K562 (cell line): ENCODE results near the gene ANKRD6. TPM values are rescaled to one million over a fixed set of nuclear protein-coding genes. Genes with fewer than 3 reads are reported as not detected.

Source experiments
- CREM ChIP-seq: IDR thresholded peaks from 2 replicates; pipeline ENCODE4 v1.6.1; 2014; ENCODE audit warnings: antibody characterized with exemption, low read depth
- FOS ChIP-seq: IDR thresholded peaks from 3 replicates; pipeline ENCODE4 v1.6.1; 2011; ENCODE audit not compliant: insufficient read length; ENCODE audit errors: extremely low read depth
- GABPB2 ChIP-seq: fragments of 250-450 bp; sonication (Bioruptor Pico); conservative IDR thresholded peaks from 2 replicates; pipeline ENCODE4 v1.5.1; 2021; ENCODE audit warnings: mild to moderate bottlenecking
- MEF2A ChIP-seq: IDR thresholded peaks from 2 replicates; pipeline ENCODE4 v1.6.1; 2011; ENCODE audit warnings: low read depth, mild to moderate bottlenecking, low read length, moderate library complexity; ENCODE audit not compliant: control insufficient read depth
- PATZ1 ChIP-seq: fragments of 250-450 bp; sonication (Bioruptor Pico); IDR thresholded peaks from 2 replicates; pipeline ENCODE4 v1.5.0; 2020; ENCODE audit warnings: mild to moderate bottlenecking, borderline replicate concordance
- PML ChIP-seq: IDR thresholded peaks from 2 replicates; pipeline ENCODE4 v1.6.1; 2012; ENCODE audit warnings: low read length, inconsistent platforms
- RBM34 ChIP-seq: fragments of 200-400 bp; formaldehyde crosslinking; IDR thresholded peaks from 2 replicates; pipeline ENCODE4 v1.6.1; 2018; ENCODE audit warnings: low read length, borderline replicate concordance; ENCODE audit not compliant: insufficient read depth
- RCOR1 ChIP-seq, 2 experiments: IDR thresholded peaks; 2 replicates each; pipeline ENCODE4 v1.6.1; 2012; ENCODE audit warnings: low read depth in 2 of 2, low read length in 2 of 2, borderline replicate concordance in 1 of 2, improper control_type of control experiment in 1 of 2
- SMAD4 ChIP-seq: fragments of 250-450 bp; sonication (Bioruptor Pico); conservative IDR thresholded peaks from 2 replicates; pipeline ENCODE4 v1.8.0; 2021; ENCODE audit warnings: inconsistent platforms, mild to moderate bottlenecking, moderate library complexity
- TCF3 ChIP-seq: sonication (generic); formaldehyde crosslinking; IDR thresholded peaks from 2 replicates; pipeline ENCODE4 v1.4.0; 2020; ENCODE audit warnings: mild to moderate bottlenecking, missing genetic modification reagents
- ZBTB9 ChIP-seq: fragments of 450-650 bp; formaldehyde crosslinking; IDR thresholded peaks from 2 replicates; pipeline ENCODE4 v1.4.0; 2020; ENCODE audit warnings: mild to moderate bottlenecking, moderate library complexity
- ZNF507 ChIP-seq: conservative IDR thresholded peaks from 2 replicates; pipeline ENCODE4 v1.6.1; 2017; ENCODE audit warnings: missing genetic modification characterization, missing compliant biosample characterization
- ZNF584 ChIP-seq: fragments of 200-800 bp; sonication (Bioruptor generic); IDR thresholded peaks from 2 replicates; pipeline ENCODE4 v1.6.1; 2016; ENCODE audit warnings: low read depth, mild to moderate bottlenecking, missing genetic modification characterization, missing compliant biosample characterization
- polyA plus RNA-seq, 8 experiments: library from polyadenylated mRNA; depleted of rRNA in 4 of 8; stranded (reverse) in 5 of 8; unstranded in 3 of 8; fragments of >200 nt; fragmentation: Nextera tagmentation in 2 of 8; fragmentation: Illumina TruSeq in 1 of 8; extraction: Ambion mirVana in 2 of 8; extraction: Trizol in 1 of 8; gene quantifications; 2 replicates each; pipeline versions ENCODE4 v1.2.1 to v1.2.3, GENCODE V29; 2011 to 2014; ENCODE audit warnings: inconsistent platforms in 1 of 8, missing spikeins in 1 of 8
- total RNA-seq, 7 experiments: library from RNA; depleted of rRNA in 6 of 7; stranded (reverse); fragments of >200 nt in 6 of 7; fragmentation: Illumina TruSeq in 2 of 7; extraction: Trizol in 2 of 7; gene quantifications; 2 replicates each; pipeline versions ENCODE4 v1.2.1 to v1.2.3, GENCODE V29; 2011 to 2021; ENCODE audit warnings: low replicate concordance in 1 of 7
- TF ChIP-seq, protein P1 (sequence below): fragments of 450-650 bp; formaldehyde crosslinking; IDR thresholded peaks from 2 replicates; pipeline ENCODE4 v1.4.0; 2020; ENCODE audit warnings: mild to moderate bottlenecking, moderate library complexity
- TF ChIP-seq, protein P2 (sequence below), 2 experiments: fragments of 450-650 bp; formaldehyde crosslinking in 1 of 2; IDR thresholded peaks; 2 replicates each; pipeline versions ENCODE4 v1.4.0 to v1.6.1; 2014 to 2020; ENCODE audit warnings: mild to moderate bottlenecking in 2 of 2, borderline replicate concordance in 1 of 2, low read depth in 1 of 2

ANKRD6 gene
- total and polyA plus RNA-seq, 9 of the 15 experiments (the other 6 are each of a cell fraction or from before 2014, with no cell fraction given) = 0.04 to 0.22 (median 0.08) TPM; not detected in 4

DNA sequence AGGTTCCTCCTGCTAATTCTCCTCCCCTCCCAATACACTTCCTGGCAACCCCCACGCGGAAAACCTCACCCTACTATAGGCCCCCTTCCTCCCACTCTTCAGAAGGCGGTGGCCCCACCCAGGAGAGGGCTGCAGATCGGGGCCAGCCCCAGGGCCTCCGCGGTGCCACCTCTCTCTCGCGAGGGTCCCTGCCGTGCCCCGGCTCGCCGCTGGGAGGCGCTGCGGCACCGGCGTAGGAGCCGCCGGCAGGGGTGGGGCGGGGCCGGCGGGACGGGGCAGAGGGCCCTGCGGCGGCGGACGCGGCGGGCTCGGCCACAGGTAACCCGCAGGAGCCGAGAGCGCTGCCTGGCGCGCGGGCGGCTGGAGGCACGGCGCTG, at the start of gene ANKRD6 (continued):
- TF ChIP-seq ZBTB9 (CRISPR knock-in tag) (0 out of 2 replicates have a peak, but pooled peaks have one; percentile 21), PATZ1 (CRISPR knock-in tag) (no peak), CREM (0 out of 2 replicates have a peak, but pooled peaks have one; percentile 10), ZNF584 (CRISPR knock-in tag) (no peak), RCOR1 (IDR thresholded peaks at IDR 0.05; ENCODE audit: borderline replicate concordance in 1 of 2, low read depth in 2 of 2, low read length in 2 of 2) (peak in 1 of 2 experiments; percentile 25; a peak in 1 of 4 replicates), GABPB2 (no peak), MEF2A (no peak), SMAD4 (CRISPR knock-in tag) (peak; percentile 29), PML (no peak), TCF3 (CRISPR knock-in tag) (no peak), RBM34 (no peak), ZNF507 (no peak), FOS (no peak)
- TF ChIP-seq, protein P1, sequence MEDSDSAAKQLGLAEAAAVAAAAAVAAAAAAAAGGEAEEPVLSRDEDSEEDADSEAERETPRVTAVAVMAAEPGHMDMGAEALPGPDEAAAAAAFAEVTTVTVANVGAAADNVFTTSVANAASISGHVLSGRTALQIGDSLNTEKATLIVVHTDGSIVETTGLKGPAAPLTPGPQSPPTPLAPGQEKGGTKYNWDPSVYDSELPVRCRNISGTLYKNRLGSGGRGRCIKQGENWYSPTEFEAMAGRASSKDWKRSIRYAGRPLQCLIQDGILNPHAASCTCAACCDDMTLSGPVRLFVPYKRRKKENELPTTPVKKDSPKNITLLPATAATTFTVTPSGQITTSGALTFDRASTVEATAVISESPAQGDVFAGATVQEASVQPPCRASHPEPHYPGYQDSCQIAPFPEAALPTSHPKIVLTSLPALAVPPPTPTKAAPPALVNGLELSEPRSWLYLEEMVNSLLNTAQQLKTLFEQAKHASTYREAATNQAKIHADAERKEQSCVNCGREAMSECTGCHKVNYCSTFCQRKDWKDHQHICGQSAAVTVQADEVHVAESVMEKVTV = no peak
- TF ChIP-seq, protein P2, sequence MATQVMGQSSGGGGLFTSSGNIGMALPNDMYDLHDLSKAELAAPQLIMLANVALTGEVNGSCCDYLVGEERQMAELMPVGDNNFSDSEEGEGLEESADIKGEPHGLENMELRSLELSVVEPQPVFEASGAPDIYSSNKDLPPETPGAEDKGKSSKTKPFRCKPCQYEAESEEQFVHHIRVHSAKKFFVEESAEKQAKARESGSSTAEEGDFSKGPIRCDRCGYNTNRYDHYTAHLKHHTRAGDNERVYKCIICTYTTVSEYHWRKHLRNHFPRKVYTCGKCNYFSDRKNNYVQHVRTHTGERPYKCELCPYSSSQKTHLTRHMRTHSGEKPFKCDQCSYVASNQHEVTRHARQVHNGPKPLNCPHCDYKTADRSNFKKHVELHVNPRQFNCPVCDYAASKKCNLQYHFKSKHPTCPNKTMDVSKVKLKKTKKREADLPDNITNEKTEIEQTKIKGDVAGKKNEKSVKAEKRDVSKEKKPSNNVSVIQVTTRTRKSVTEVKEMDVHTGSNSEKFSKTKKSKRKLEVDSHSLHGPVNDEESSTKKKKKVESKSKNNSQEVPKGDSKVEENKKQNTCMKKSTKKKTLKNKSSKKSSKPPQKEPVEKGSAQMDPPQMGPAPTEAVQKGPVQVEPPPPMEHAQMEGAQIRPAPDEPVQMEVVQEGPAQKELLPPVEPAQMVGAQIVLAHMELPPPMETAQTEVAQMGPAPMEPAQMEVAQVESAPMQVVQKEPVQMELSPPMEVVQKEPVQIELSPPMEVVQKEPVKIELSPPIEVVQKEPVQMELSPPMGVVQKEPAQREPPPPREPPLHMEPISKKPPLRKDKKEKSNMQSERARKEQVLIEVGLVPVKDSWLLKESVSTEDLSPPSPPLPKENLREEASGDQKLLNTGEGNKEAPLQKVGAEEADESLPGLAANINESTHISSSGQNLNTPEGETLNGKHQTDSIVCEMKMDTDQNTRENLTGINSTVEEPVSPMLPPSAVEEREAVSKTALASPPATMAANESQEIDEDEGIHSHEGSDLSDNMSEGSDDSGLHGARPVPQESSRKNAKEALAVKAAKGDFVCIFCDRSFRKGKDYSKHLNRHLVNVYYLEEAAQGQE (IDR thresholded peaks at IDR 0.05; ENCODE audit: borderline replicate concordance) = peak; percentile 63
- TF ChIP-seq, protein P2 (CRISPR knock-in tag; IDR thresholded peaks at IDR 0.05; ENCODE audit: low read depth) = no peak
